K562 (cell line): ENCODE results near the gene NABP2. TPM values are rescaled to one million over a fixed set of nuclear protein-coding genes. Genes with fewer than 3 reads are reported as not detected.
A peak's percentile ranks its signal among the peaks of the same experiment; 100 is the strongest.

Experiments
- SMARCA5 ChIP-seq: fragments of 450-650 bp; IDR thresholded peaks from 2 replicates; pipeline ENCODE4 v1.6.1; 2016
- polyA plus RNA-seq, 8 experiments: library from polyadenylated mRNA; depleted of rRNA in 4 of 8; stranded (reverse) in 5 of 8; unstranded in 3 of 8; fragments of >200 nt; fragmentation: Nextera tagmentation in 2 of 8; fragmentation: Illumina TruSeq in 1 of 8; extraction: Ambion mirVana in 2 of 8; extraction: Trizol in 1 of 8; gene quantifications; 2 replicates each; pipeline versions ENCODE4 v1.2.1 to v1.2.3, GENCODE V29; 2011 to 2014; ENCODE audit warnings: inconsistent platforms in 1 of 8, missing spikeins in 1 of 8
- total RNA-seq, 7 experiments: library from RNA; depleted of rRNA in 6 of 7; stranded (reverse); fragments of >200 nt in 6 of 7; fragmentation: Illumina TruSeq in 2 of 7; extraction: Trizol in 2 of 7; gene quantifications; 2 replicates each; pipeline versions ENCODE4 v1.2.1 to v1.2.3, GENCODE V29; 2011 to 2021; ENCODE audit warnings: low replicate concordance in 1 of 7
- TF ChIP-seq, protein P1 (sequence below): fragments of 450-650 bp; IDR thresholded peaks from 2 replicates; pipeline ENCODE4 v1.6.1; 2016; ENCODE audit warnings: mild to moderate bottlenecking, moderate library complexity
- TF ChIP-seq, protein P2 (sequence below): sonication (generic); formaldehyde crosslinking; IDR thresholded peaks from 2 replicates; pipeline ENCODE4 v1.8.0; 2023; ENCODE audit warnings: mild to moderate bottlenecking, missing genetic modification reagents
- TF ChIP-seq, protein P3 (sequence below), 2 experiments: fragments of 450-650 bp in 1 of 2; IDR thresholded peaks; 2 replicates each; pipeline ENCODE4 v1.6.1; 2011 to 2017; ENCODE audit warnings: low read depth in 2 of 2, antibody characterized with exemption in 1 of 2, borderline replicate concordance in 1 of 2, low read length in 1 of 2, mild to moderate bottlenecking in 1 of 2, mixed read lengths in 1 of 2; ENCODE audit not compliant: control insufficient read depth in 1 of 2

Gene NABP2
- total and polyA plus RNA-seq, 9 of the 15 experiments (the other 6 are each of a cell fraction or from before 2014, with no cell fraction given) = 11.3 to 60.6 (median 43.5) TPM

DNA sequence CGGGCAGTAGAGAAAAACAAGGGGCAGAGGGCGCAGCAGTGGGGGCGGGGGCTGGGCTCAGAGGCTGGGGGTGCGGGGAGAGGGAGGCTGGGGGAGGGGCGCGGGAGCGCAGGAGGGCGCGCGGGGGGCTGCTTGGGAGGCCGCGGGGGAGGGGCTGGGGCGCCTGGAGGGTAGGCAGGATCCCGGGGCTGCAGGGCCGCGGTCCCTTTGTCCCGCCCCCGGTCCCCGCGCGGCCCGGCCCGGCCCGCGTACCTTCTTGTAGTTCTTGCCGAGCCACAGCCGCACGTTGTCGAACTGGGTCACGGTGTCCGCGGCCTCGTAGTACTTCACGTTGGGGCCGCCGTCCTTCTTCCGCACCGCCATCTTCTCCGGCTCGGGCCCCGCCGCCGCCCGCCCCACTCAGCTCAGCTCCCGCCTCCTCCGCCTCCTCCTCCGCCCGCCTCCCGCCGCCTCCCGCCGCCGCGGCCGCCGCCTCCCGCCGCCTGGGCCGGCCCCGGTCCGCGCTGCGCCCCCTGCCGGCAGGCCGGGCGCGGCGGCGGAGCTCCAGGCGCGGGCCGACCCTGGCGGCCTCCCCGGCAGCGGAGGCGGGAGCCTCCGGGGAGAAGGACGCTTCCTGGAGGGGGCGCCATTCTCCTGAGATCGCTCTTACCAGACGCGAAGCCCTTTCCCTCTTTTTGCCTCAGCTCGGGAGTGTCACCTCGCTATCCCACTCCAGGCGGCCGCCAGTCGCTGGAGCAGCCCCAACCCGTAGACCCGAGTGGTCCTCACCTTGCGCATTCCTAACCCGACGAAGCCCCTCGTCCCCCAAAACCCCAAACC lies 34.8 kb upstream of the NABP2 start, which contains the start of gene SMARCC2 (continued):
- TF ChIP-seq, protein P1, sequence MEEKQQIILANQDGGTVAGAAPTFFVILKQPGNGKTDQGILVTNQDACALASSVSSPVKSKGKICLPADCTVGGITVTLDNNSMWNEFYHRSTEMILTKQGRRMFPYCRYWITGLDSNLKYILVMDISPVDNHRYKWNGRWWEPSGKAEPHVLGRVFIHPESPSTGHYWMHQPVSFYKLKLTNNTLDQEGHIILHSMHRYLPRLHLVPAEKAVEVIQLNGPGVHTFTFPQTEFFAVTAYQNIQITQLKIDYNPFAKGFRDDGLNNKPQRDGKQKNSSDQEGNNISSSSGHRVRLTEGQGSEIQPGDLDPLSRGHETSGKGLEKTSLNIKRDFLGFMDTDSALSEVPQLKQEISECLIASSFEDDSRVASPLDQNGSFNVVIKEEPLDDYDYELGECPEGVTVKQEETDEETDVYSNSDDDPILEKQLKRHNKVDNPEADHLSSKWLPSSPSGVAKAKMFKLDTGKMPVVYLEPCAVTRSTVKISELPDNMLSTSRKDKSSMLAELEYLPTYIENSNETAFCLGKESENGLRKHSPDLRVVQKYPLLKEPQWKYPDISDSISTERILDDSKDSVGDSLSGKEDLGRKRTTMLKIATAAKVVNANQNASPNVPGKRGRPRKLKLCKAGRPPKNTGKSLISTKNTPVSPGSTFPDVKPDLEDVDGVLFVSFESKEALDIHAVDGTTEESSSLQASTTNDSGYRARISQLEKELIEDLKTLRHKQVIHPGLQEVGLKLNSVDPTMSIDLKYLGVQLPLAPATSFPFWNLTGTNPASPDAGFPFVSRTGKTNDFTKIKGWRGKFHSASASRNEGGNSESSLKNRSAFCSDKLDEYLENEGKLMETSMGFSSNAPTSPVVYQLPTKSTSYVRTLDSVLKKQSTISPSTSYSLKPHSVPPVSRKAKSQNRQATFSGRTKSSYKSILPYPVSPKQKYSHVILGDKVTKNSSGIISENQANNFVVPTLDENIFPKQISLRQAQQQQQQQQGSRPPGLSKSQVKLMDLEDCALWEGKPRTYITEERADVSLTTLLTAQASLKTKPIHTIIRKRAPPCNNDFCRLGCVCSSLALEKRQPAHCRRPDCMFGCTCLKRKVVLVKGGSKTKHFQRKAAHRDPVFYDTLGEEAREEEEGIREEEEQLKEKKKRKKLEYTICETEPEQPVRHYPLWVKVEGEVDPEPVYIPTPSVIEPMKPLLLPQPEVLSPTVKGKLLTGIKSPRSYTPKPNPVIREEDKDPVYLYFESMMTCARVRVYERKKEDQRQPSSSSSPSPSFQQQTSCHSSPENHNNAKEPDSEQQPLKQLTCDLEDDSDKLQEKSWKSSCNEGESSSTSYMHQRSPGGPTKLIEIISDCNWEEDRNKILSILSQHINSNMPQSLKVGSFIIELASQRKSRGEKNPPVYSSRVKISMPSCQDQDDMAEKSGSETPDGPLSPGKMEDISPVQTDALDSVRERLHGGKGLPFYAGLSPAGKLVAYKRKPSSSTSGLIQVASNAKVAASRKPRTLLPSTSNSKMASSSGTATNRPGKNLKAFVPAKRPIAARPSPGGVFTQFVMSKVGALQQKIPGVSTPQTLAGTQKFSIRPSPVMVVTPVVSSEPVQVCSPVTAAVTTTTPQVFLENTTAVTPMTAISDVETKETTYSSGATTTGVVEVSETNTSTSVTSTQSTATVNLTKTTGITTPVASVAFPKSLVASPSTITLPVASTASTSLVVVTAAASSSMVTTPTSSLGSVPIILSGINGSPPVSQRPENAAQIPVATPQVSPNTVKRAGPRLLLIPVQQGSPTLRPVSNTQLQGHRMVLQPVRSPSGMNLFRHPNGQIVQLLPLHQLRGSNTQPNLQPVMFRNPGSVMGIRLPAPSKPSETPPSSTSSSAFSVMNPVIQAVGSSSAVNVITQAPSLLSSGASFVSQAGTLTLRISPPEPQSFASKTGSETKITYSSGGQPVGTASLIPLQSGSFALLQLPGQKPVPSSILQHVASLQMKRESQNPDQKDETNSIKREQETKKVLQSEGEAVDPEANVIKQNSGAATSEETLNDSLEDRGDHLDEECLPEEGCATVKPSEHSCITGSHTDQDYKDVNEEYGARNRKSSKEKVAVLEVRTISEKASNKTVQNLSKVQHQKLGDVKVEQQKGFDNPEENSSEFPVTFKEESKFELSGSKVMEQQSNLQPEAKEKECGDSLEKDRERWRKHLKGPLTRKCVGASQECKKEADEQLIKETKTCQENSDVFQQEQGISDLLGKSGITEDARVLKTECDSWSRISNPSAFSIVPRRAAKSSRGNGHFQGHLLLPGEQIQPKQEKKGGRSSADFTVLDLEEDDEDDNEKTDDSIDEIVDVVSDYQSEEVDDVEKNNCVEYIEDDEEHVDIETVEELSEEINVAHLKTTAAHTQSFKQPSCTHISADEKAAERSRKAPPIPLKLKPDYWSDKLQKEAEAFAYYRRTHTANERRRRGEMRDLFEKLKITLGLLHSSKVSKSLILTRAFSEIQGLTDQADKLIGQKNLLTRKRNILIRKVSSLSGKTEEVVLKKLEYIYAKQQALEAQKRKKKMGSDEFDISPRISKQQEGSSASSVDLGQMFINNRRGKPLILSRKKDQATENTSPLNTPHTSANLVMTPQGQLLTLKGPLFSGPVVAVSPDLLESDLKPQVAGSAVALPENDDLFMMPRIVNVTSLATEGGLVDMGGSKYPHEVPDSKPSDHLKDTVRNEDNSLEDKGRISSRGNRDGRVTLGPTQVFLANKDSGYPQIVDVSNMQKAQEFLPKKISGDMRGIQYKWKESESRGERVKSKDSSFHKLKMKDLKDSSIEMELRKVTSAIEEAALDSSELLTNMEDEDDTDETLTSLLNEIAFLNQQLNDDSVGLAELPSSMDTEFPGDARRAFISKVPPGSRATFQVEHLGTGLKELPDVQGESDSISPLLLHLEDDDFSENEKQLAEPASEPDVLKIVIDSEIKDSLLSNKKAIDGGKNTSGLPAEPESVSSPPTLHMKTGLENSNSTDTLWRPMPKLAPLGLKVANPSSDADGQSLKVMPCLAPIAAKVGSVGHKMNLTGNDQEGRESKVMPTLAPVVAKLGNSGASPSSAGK = peak; percentile 67
- TF ChIP-seq SMARCA5 = 0 out of 2 replicates have a peak, but pooled peaks have one; percentile 44
- TF ChIP-seq, protein P2, sequence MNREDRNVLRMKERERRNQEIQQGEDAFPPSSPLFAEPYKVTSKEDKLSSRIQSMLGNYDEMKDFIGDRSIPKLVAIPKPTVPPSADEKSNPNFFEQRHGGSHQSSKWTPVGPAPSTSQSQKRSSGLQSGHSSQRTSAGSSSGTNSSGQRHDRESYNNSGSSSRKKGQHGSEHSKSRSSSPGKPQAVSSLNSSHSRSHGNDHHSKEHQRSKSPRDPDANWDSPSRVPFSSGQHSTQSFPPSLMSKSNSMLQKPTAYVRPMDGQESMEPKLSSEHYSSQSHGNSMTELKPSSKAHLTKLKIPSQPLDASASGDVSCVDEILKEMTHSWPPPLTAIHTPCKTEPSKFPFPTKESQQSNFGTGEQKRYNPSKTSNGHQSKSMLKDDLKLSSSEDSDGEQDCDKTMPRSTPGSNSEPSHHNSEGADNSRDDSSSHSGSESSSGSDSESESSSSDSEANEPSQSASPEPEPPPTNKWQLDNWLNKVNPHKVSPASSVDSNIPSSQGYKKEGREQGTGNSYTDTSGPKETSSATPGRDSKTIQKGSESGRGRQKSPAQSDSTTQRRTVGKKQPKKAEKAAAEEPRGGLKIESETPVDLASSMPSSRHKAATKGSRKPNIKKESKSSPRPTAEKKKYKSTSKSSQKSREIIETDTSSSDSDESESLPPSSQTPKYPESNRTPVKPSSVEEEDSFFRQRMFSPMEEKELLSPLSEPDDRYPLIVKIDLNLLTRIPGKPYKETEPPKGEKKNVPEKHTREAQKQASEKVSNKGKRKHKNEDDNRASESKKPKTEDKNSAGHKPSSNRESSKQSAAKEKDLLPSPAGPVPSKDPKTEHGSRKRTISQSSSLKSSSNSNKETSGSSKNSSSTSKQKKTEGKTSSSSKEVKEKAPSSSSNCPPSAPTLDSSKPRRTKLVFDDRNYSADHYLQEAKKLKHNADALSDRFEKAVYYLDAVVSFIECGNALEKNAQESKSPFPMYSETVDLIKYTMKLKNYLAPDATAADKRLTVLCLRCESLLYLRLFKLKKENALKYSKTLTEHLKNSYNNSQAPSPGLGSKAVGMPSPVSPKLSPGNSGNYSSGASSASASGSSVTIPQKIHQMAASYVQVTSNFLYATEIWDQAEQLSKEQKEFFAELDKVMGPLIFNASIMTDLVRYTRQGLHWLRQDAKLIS (CRISPR knock-in tag) = 0 out of 2 replicates have a peak, but pooled peaks have one; percentile 67
- TF ChIP-seq, protein P3, sequence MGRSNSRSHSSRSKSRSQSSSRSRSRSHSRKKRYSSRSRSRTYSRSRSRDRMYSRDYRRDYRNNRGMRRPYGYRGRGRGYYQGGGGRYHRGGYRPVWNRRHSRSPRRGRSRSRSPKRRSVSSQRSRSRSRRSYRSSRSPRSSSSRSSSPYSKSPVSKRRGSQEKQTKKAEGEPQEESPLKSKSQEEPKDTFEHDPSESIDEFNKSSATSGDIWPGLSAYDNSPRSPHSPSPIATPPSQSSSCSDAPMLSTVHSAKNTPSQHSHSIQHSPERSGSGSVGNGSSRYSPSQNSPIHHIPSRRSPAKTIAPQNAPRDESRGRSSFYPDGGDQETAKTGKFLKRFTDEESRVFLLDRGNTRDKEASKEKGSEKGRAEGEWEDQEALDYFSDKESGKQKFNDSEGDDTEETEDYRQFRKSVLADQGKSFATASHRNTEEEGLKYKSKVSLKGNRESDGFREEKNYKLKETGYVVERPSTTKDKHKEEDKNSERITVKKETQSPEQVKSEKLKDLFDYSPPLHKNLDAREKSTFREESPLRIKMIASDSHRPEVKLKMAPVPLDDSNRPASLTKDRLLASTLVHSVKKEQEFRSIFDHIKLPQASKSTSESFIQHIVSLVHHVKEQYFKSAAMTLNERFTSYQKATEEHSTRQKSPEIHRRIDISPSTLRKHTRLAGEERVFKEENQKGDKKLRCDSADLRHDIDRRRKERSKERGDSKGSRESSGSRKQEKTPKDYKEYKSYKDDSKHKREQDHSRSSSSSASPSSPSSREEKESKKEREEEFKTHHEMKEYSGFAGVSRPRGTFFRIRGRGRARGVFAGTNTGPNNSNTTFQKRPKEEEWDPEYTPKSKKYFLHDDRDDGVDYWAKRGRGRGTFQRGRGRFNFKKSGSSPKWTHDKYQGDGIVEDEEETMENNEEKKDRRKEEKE (IDR thresholded peaks at IDR 0.05; ENCODE audit: borderline replicate concordance in 1 of 2, control insufficient read depth in 1 of 2, low read depth in 2 of 2, low read length in 1 of 2) = peak in 1 of 2 experiments; percentile 79; a peak in 1 of 4 replicates
